Left ventricle myocardium inferior (tissue), 1 donor: Measurements from ENCODE around the gene ZNF587B. TPM values are rescaled to one million over a fixed set of nuclear protein-coding genes. Genes with fewer than 3 reads are reported as not detected.
A peak's percentile ranks its signal among the peaks of the same experiment; 100 is the strongest.
"Not testable (repeated sequence)": the region's sequence is repeated elsewhere in the genome, so short reads cannot be mapped to it uniquely, and the experiment has no call there.

ENCODE experiments used
- DNase-seq: peaks from one replicate; pipeline ENCODE4 v3.0.0-alpha.2; 2020
- H3K27ac ChIP-seq: fragments of 200-600 bp; replicated peaks from 2 replicates; pipeline ENCODE4 v1.8.0; 2021
- H3K27me3 ChIP-seq: fragments of 200-600 bp; 2 replicates; pipeline ENCODE4 v1.8.0; 2021; ENCODE audit warnings: low read depth
- H3K36me3 ChIP-seq: fragments of 200-600 bp; 2 replicates; pipeline ENCODE4 v1.8.0; 2021
- H3K4me1 ChIP-seq: fragments of 200-600 bp; 2 replicates; pipeline ENCODE4 v1.8.0; 2021
- H3K4me3 ChIP-seq: fragments of 200-600 bp; 2 replicates; pipeline ENCODE4 v1.8.0; 2021; ENCODE audit warnings: mild to moderate bottlenecking, moderate library complexity
- H3K9me3 ChIP-seq: fragments of 200-600 bp; replicated peaks from 2 replicates; pipeline ENCODE4 v1.8.0; 2021
- intact Hi-C: fragments of 100-400 bp; cut with micrococcal nuclease; formaldehyde crosslinking; loops from one replicate; pipeline ENCODE4 v1.11.0; 2022
- total RNA-seq: library from RNA; stranded (reverse); fragmentation: NEBNext Ultra II Directional; extraction: Animal tissue kit (Norgen Biotek cat#: 25700); gene quantifications from one replicate; pipeline ENCODE4 v1.2.1, GENCODE V29; 2021
- TF ChIP-seq, protein P1 (sequence below): fragments of 200-600 bp; IDR thresholded peaks from 2 replicates; pipeline ENCODE4 v1.8.0; 2021; ENCODE audit warnings: antibody characterized with exemption, mild to moderate bottlenecking, borderline replicate concordance
- donor health status: DM: no; HTN: yes; CAD: no; lungs with severe emphysema.

Gene ZNF587B
- total RNA-seq, 1 donor from 2014 or later: 6.7 TPM

DNA sequence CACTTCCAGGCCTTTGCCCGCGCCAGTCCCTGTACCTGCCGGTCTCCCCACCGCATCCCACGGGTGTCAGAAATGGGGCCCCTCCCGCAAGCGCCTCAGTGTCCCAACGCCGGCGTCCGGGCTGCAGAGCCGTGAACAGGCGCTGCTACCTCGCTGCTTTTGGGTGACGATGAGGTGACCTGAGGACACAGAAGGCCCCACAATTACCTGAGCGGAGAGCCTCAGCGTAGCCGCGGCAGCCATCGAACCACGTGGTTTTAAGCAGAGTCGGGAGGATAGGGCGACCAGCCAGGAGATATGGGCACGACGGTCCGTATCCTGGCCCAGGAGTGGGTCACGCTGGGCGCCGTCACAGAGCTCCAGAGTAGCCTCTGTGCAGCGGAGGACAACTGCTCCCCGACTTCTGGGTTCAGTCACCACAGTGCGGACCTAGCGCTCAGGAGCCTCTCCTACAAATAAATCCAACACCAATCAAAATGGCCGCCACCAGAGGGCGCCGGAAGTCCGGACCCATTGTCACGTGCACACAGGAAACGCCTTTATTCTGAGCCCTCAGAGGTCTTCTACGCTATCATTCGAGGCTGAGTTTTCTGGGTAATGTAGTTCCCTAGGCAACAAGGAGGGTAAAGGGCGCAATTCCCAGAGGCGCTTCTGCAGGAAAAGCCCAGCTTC, 58.6 kb downstream of the ZNF587B start, which contains the start of gene ZNF814:
ZNF814 (minus strand) TSS at position 478 of the 672 bp plus-strand sequence; CDS start at position 243, 235 bp downstream.
- TF ChIP-seq, protein P1, sequence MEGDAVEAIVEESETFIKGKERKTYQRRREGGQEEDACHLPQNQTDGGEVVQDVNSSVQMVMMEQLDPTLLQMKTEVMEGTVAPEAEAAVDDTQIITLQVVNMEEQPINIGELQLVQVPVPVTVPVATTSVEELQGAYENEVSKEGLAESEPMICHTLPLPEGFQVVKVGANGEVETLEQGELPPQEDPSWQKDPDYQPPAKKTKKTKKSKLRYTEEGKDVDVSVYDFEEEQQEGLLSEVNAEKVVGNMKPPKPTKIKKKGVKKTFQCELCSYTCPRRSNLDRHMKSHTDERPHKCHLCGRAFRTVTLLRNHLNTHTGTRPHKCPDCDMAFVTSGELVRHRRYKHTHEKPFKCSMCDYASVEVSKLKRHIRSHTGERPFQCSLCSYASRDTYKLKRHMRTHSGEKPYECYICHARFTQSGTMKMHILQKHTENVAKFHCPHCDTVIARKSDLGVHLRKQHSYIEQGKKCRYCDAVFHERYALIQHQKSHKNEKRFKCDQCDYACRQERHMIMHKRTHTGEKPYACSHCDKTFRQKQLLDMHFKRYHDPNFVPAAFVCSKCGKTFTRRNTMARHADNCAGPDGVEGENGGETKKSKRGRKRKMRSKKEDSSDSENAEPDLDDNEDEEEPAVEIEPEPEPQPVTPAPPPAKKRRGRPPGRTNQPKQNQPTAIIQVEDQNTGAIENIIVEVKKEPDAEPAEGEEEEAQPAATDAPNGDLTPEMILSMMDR: peak; percentile 45
- DNase-seq: peak; percentile 86
- intact Hi-C loops: no loop called here
- Histone ChIP-seq H3K27me3 (no peaks in the 10 kb centered on the region), H3K4me1 (peaks cover 43% of the 10 kb centered on the region), H3K36me3 (peaks cover 19% of the 10 kb centered on the region), H3K4me3 (peak within 1 kb of the TSS; percentile 79), H3K27ac (peak within 1 kb of the TSS; percentile 85), H3K9me3 (peaks cover 9% of the 10 kb centered on the region)

- peaks cover 30% of the 10 kb centered on the region for H3K4me1 ChIP-seq
- H3K27ac ChIP-seq, intact Hi-C loops, H3K27me3 ChIP-seq, H3K36me3 ChIP-seq, H3K4me3 ChIP-seq, H3K9me3 ChIP-seq, DNase-seq: not testable (repeated sequence)
These were observed 60.6 kb downstream of the ZNF587B start for GRCh38 chr19:57890706-57891105.

Other genes with a start within 250 kb of the ZNF587B start
- 4.0 TPM for gene ZIK1, start 246.2 kb upstream of the ZNF587B start, total RNA-seq
- gene ZNF530, start 230.4 kb upstream of the ZNF587B start, total RNA-seq: 4.7 TPM
- 13.3 TPM for gene ZNF134, start 216.1 kb upstream of the ZNF587B start, total RNA-seq
- 10.0 TPM for gene ZNF211, start 197.1 kb upstream of the ZNF587B start, total RNA-seq
- not detected for gene ZSCAN4, start 161.4 kb upstream of the ZNF587B start, total RNA-seq
- gene ZNF551, start 148.3 kb upstream of the ZNF587B start, total RNA-seq: 3.6 TPM
- 4.8 TPM for gene ZNF154, start 121.1 kb upstream of the ZNF587B start, total RNA-seq
- 9.3 TPM for gene ZNF671, start 102.7 kb upstream of the ZNF587B start, total RNA-seq
- 12.9 TPM for gene ZNF776, start 83.5 kb upstream of the ZNF587B start, total RNA-seq
- gene ZNF586, start 60.6 kb upstream of the ZNF587B start, total RNA-seq: 12.0 TPM
- gene ZNF552, start 15.4 kb upstream of the ZNF587B start, total RNA-seq: 3.9 TPM
- gene ZNF587, start 19.6 kb downstream of the ZNF587B start, total RNA-seq: 20.0 TPM
- gene ZNF814, start 58.7 kb downstream of the ZNF587B start, total RNA-seq: 11.2 TPM
- 10.6 TPM for gene ZNF417, start 86.3 kb downstream of the ZNF587B start, total RNA-seq
- gene ZNF418, start 105.1 kb downstream of the ZNF587B start, total RNA-seq: 10.9 TPM
- 10.8 TPM for gene ZNF256, start 117.4 kb downstream of the ZNF587B start, total RNA-seq
- gene C19orf18, start 144.2 kb downstream of the ZNF587B start, total RNA-seq: 2.1 TPM
- gene ZNF606, start 172.5 kb downstream of the ZNF587B start, total RNA-seq: 13.7 TPM
- gene ZSCAN1, start 203.7 kb downstream of the ZNF587B start, total RNA-seq: not detected
- gene ZNF135, start 229.0 kb downstream of the ZNF587B start, total RNA-seq: 3.8 TPM